GM18508 (cell line): Measurements from ENCODE around the gene ARHGEF10L.

ENCODE experiments used
- ATAC-seq: cut with Tn5 transposase; IDR thresholded peaks from one replicate; pipeline ENCODE4 v1.9.1; 2021; ENCODE audit warnings: moderate number of reproducible peaks; ENCODE audit not compliant: insufficient read depth, unreplicated experiment

The ARHGEF10L gene

GRCh38 chr1:17669866-17670451 is 130.5 kb downstream of the ARHGEF10L start:
- no peak for ATAC-seq

- ATAC-seq: no peak
Measured at GRCh38 chr1:17670587-17671313, 131.3 kb downstream of the ARHGEF10L start.

GRCh38 chr1:17671314-17671705 is 131.8 kb downstream of the ARHGEF10L start:
- ATAC-seq: no peak

GRCh38 chr1:17671741-17672140 is 132.2 kb downstream of the ARHGEF10L start:
- ATAC-seq: no peak

GRCh38 chr1:17672226-17672625 is 132.7 kb downstream of the ARHGEF10L start:
- no peak for ATAC-seq

GRCh38 chr1:17673329-17674072 is 134.0 kb downstream of the ARHGEF10L start:
- ATAC-seq: no peak

- ATAC-seq: no peak
Measured at GRCh38 chr1:17674726-17675500, 135.4 kb downstream of the ARHGEF10L start.

- no peak for ATAC-seq
Measured at GRCh38 chr1:17675744-17676143, 136.2 kb downstream of the ARHGEF10L start.

GRCh38 chr1:17676387-17677060 is 137.0 kb downstream of the ARHGEF10L start:
- ATAC-seq: no peak

GRCh38 chr1:17678011-17678410 is 138.5 kb downstream of the ARHGEF10L start:
- no peak for ATAC-seq

GRCh38 chr1:17679856-17680255 is 140.4 kb downstream of the ARHGEF10L start:
- ATAC-seq: no peak

- ATAC-seq: no peak
Measured at GRCh38 chr1:17680308-17680707, 140.8 kb downstream of the ARHGEF10L start.

- ATAC-seq: no peak
Measured at GRCh38 chr1:17682400-17682799, 142.9 kb downstream of the ARHGEF10L start.

- no peak for ATAC-seq
Measured at GRCh38 chr1:17683598-17683997, 144.1 kb downstream of the ARHGEF10L start.

- ATAC-seq: no peak
Measured at GRCh38 chr1:17684810-17685209, 145.3 kb downstream of the ARHGEF10L start.

- ATAC-seq: no peak
Measured at GRCh38 chr1:17686258-17686657, 146.8 kb downstream of the ARHGEF10L start.

- no peak for ATAC-seq
Measured at GRCh38 chr1:17687145-17687544, 147.6 kb downstream of the ARHGEF10L start.

- ATAC-seq: no peak
Measured at GRCh38 chr1:17688217-17688810, 148.8 kb downstream of the ARHGEF10L start.

- no peak for ATAC-seq
Measured at GRCh38 chr1:17689011-17689410, 149.5 kb downstream of the ARHGEF10L start.
